OCI-LY7 (cell line): Measurements from ENCODE around the gene GABPB1.
"Not testable (repeated sequence)": the region's sequence is repeated elsewhere in the genome, so short reads cannot be mapped to it uniquely, and the experiment has no call there.

Experiments used
- CTCF ChIP-seq: fragments of 200-600 bp; sonication (generic); conservative IDR thresholded peaks from 2 replicates; pipeline ENCODE4 v1.5.1; 2014; ENCODE audit warnings: mild to moderate bottlenecking, antibody characterized with exemption, low read length, moderate library complexity, mixed read lengths
- EZH2phosphoT487 ChIP-seq: fragments of 200-600 bp; sonication (generic); IDR thresholded peaks from 2 replicates; pipeline ENCODE4 v1.6.1; 2018; ENCODE audit warnings: low read depth, borderline replicate concordance, mild to moderate bottlenecking, mixed run types, antibody characterized with exemption, low read length, moderate library complexity, mixed read lengths

- TF ChIP-seq CTCF, EZH2phosphoT487: not testable (repeated sequence)
Measured at GRCh38 chr15:50369564-50369963, 14.6 kb upstream of the GABPB1 start.
